HCT116 (cell line): ENCODE data around the gene GOSR1. TPM values are rescaled to one million over a fixed set of nuclear protein-coding genes. Genes with fewer than 3 reads are reported as not detected.

Experiments
- ATAC-seq: fragments of 200-7000 bp; cut with Tn5 transposase; 2 replicates; pipeline ENCODE4 v1.9.1; 2020; ENCODE audit warnings: mild to moderate bottlenecking, moderate library complexity
- BruUV-seq: library from RNA; stranded (reverse); fragments of 400-500 nt; replicated peaks from 2 replicates; lab custom pipeline; 2021; lab: Mats Ljungman, UMichigan
- CTCF ChIA-PET: fragments of 300-600 bp; sonication (Branson Sonifier 250); formaldehyde crosslinking; loops from one replicate; lab custom pipeline; 2021; ENCODE audit warnings: antibody characterized with exemption; lab: Charles Lee
- POLR2A ChIA-PET: fragments of 300-600, 350-600 bp; sonication (Branson Sonifier 250); formaldehyde crosslinking; loops from one replicate; lab custom pipeline; 2021; ENCODE audit warnings: antibody characterized with exemption; lab: Charles Lee
- RAD21 ChIA-PET, 2 experiments: fragments of 300-600 bp; sonication (Branson Sonifier 250); formaldehyde crosslinking; loops; one replicate each; lab custom pipeline; 2023; ENCODE audit warnings: low total read pairs in 2 of 2; ENCODE audit not compliant: uncharacterized antibody in 2 of 2, unreplicated experiment in 2 of 2, low non-redundant PET in 1 of 2; lab: Charles Lee
- DNase-seq: peaks from one replicate; pipeline ENCODE4 v3.0.0-alpha.2; 2010; ENCODE audit warnings: low read depth, low spot score
- H2AFZ ChIP-seq: fragments of 200-600 bp; shearing (Covaris generic), sonication (generic); 2 replicates; pipeline ENCODE4 v1.6.1; 2017; ENCODE audit warnings: low read depth, mixed run types, mixed read lengths, antibody characterized with exemption, low read length; ENCODE audit not compliant: poor library complexity, severe bottlenecking
- H3K27ac ChIP-seq: 2 replicates; pipeline ENCODE4 v1.5.1; 2012; ENCODE audit warnings: low read depth, low read length
- H3K27me3 ChIP-seq: fragments of 200-600 bp; sonication (generic); 2 replicates; pipeline ENCODE4 v1.6.1; 2016; ENCODE audit warnings: mixed run types, low read length, mixed read lengths; ENCODE audit not compliant: insufficient read depth
- H3K36me3 ChIP-seq, 2 experiments: fragments of 200-500 bp in 1 of 2; fragments of 200-600 bp in 1 of 2; sonication (Bioruptor generic) in 1 of 2; sonication (generic) in 1 of 2; 2 replicates each; pipeline versions ENCODE4 v1.5.1 to v1.6.1; 2014 to 2016; ENCODE audit warnings: low read length in 2 of 2, inconsistent platforms in 1 of 2, mixed read lengths in 1 of 2, mixed run types in 1 of 2; ENCODE audit not compliant: insufficient read depth in 2 of 2, control insufficient read depth in 1 of 2
- H3K4me1 ChIP-seq, 2 experiments: fragments of 200-600 bp in 1 of 2; sonication (generic) in 1 of 2; 2 replicates each; pipeline versions ENCODE4 v1.5.1 to v1.6.1; 2012 to 2017; ENCODE audit warnings: low read length in 2 of 2, inconsistent platforms in 1 of 2, mild to moderate bottlenecking in 1 of 2, mixed read lengths in 1 of 2, mixed run types in 1 of 2, moderate library complexity in 1 of 2; ENCODE audit not compliant: insufficient read depth in 2 of 2, control insufficient read depth in 1 of 2
- H3K4me2 ChIP-seq: fragments of 200-600 bp; sonication (generic); 2 replicates; pipeline ENCODE4 v1.6.1; 2017; ENCODE audit warnings: mixed run types, low read length, mixed read lengths
- H3K4me3 ChIP-seq, 2 experiments: fragments of 200-600 bp in 1 of 2; sonication (generic) in 1 of 2; replicated peaks in 1 of 2; 2 replicates each; pipeline ENCODE4 v1.5.1; 2011 to 2016; ENCODE audit warnings: low read length in 2 of 2, control low read depth in 1 of 2, low read depth in 1 of 2, mild to moderate bottlenecking in 1 of 2, mixed read lengths in 1 of 2, mixed run types in 1 of 2
- H3K79me2 ChIP-seq: fragments of 200-600 bp; sonication (generic); 2 replicates; pipeline ENCODE4 v1.6.1; 2017; ENCODE audit warnings: mild to moderate bottlenecking, mixed run types, low read length, moderate library complexity, mixed read lengths; ENCODE audit not compliant: insufficient read depth
- H3K9ac ChIP-seq: fragments of 200-600 bp; sonication (generic); 2 replicates; pipeline ENCODE4 v1.6.1; 2016; ENCODE audit warnings: low read length, mixed read lengths
- H3K9me2 ChIP-seq: fragments of 200-600 bp; sonication (generic), shearing (Covaris generic); 2 replicates; pipeline ENCODE4 v1.6.1; 2017; ENCODE audit warnings: mixed run types, mild to moderate bottlenecking, moderate library complexity; ENCODE audit not compliant: insufficient read depth
- H3K9me3 ChIP-seq, 2 experiments: fragments of 200-500 bp in 1 of 2; fragments of 200-600 bp in 1 of 2; sonication (Bioruptor generic) in 1 of 2; sonication (generic) in 1 of 2; 2 replicates each; pipeline ENCODE4 v1.6.1; 2014 to 2017; ENCODE audit warnings: low read length in 2 of 2, mixed read lengths in 2 of 2, inconsistent platforms in 1 of 2, low read depth in 1 of 2, mild to moderate bottlenecking in 1 of 2, mixed run types in 1 of 2, moderate library complexity in 1 of 2; ENCODE audit not compliant: control insufficient read depth in 1 of 2, insufficient read depth in 1 of 2
- H4K20me1 ChIP-seq: fragments of 200-600 bp; sonication (generic), shearing (Covaris generic); 2 replicates; pipeline ENCODE4 v1.6.1; 2017; ENCODE audit warnings: mixed run types, mild to moderate bottlenecking, moderate library complexity; ENCODE audit not compliant: insufficient read depth
- ATF3 ChIP-seq: IDR thresholded peaks from 2 replicates; pipeline ENCODE4 v1.6.1; 2012
- CBX3 ChIP-seq: IDR thresholded peaks from 2 replicates; pipeline ENCODE4 v1.6.1; 2012; ENCODE audit warnings: low read depth
- CEBPB ChIP-seq: IDR thresholded peaks from 2 replicates; pipeline ENCODE4 v1.6.1; 2012; ENCODE audit warnings: low read depth
- EGR1 ChIP-seq: IDR thresholded peaks from 2 replicates; pipeline ENCODE4 v1.6.1; 2012; ENCODE audit warnings: low read depth
- ELF1 ChIP-seq: IDR thresholded peaks from 2 replicates; pipeline ENCODE4 v1.6.1; 2012; ENCODE audit warnings: low read depth, borderline replicate concordance
- EZH2phosphoT487 ChIP-seq: fragments of 200-600 bp; IDR thresholded peaks from 2 replicates; pipeline ENCODE4 v1.6.1; 2018; ENCODE audit warnings: antibody characterized with exemption, borderline replicate concordance
- FOSL1 ChIP-seq: IDR thresholded peaks from 2 replicates; pipeline ENCODE4 v1.6.1; 2012; ENCODE audit warnings: low read depth
- JUND ChIP-seq: IDR thresholded peaks from 2 replicates; pipeline ENCODE4 v1.6.1; 2012
- MAX ChIP-seq: IDR thresholded peaks from 2 replicates; pipeline ENCODE4 v1.6.1; 2012
- POLR2AphosphoS5 ChIP-seq: IDR thresholded peaks from 2 replicates; pipeline ENCODE4 v1.6.1; 2011; ENCODE audit warnings: mild to moderate bottlenecking, low read depth, low read length, moderate library complexity
- RAD21 ChIP-seq: IDR thresholded peaks from 2 replicates; pipeline ENCODE4 v1.6.1; 2012; ENCODE audit warnings: low read depth, mild to moderate bottlenecking
- SIN3A ChIP-seq: IDR thresholded peaks from 2 replicates; pipeline ENCODE4 v1.6.1; 2012; ENCODE audit warnings: low read depth
- SP1 ChIP-seq: IDR thresholded peaks from 2 replicates; pipeline ENCODE4 v1.6.1; 2012; ENCODE audit warnings: low read depth
- SRF ChIP-seq: IDR thresholded peaks from 2 replicates; pipeline ENCODE4 v1.6.1; 2012; ENCODE audit warnings: low read depth
- TCF7L2 ChIP-seq: IDR thresholded peaks from 2 replicates; pipeline ENCODE4 v1.7.0; 2011; ENCODE audit warnings: borderline replicate concordance, inconsistent platforms; ENCODE audit not compliant: insufficient read depth, insufficient read length; ENCODE audit errors: extremely low read depth
- YY1 ChIP-seq: IDR thresholded peaks from 2 replicates; pipeline ENCODE4 v1.6.1; 2011; ENCODE audit warnings: low read length, low read depth, moderate library complexity, mild to moderate bottlenecking; ENCODE audit not compliant: insufficient replicate concordance; ENCODE audit errors: extremely low read depth
- ZBTB33 ChIP-seq: IDR thresholded peaks from 2 replicates; pipeline ENCODE4 v1.6.1; 2011; ENCODE audit warnings: mild to moderate bottlenecking, low read length, moderate library complexity; ENCODE audit not compliant: insufficient replicate concordance; ENCODE audit errors: extremely low read depth
- ZFX ChIP-seq: fragments of 450-650 bp; IDR thresholded peaks from 2 replicates; pipeline ENCODE4 v1.6.1; 2017
- intact Hi-C: fragments of 100-400 bp; cut with micrococcal nuclease; formaldehyde crosslinking; loops from 2 replicates; pipeline ENCODE4 v1.10.0; 2022
- total RNA-seq: library from RNA; stranded (reverse); gene quantifications from one replicate; pipeline ENCODE4 v1.2.1, GENCODE V29; 2021; ENCODE audit not compliant: unreplicated experiment
- TF ChIP-seq, protein P1 (sequence below), 3 experiments: fragments of 200-600 bp in 1 of 3; sonication (generic) in 1 of 3; IDR thresholded peaks in 2 of 3; conservative IDR thresholded peaks in 1 of 3; 2 replicates each; pipeline ENCODE4 v1.5.1; 2012 to 2017; ENCODE audit warnings: low read depth in 2 of 3, low read length in 2 of 3, antibody characterized with exemption in 1 of 3, borderline replicate concordance in 1 of 3, control low read depth in 1 of 3, mild to moderate bottlenecking in 1 of 3, mixed read lengths in 1 of 3, mixed run types in 1 of 3, moderate library complexity in 1 of 3; ENCODE audit not compliant: insufficient read depth in 1 of 3
- TF ChIP-seq, protein P2 (sequence below): IDR thresholded peaks from 2 replicates; pipeline ENCODE4 v1.6.1; 2012; ENCODE audit warnings: low read depth

Gene GOSR1
- total RNA-seq, 1 experiment from 2014 or later, result 48.8 TPM

GRCh38 chr17:30477774-30478115, 537 bp downstream of the GOSR1 start:
- no peak overlapping the region for H2AFZ ChIP-seq
- BruUV-seq, result no TSS peak

More at GRCh38 chr17:30477774-30478115, 537 bp downstream of the GOSR1 start:
- no peak for TF ChIP-seq EZH2phosphoT487
- TF ChIP-seq MAX, result no peak
- no peak for TF ChIP-seq SP1
- TF ChIP-seq RAD21, result no peak
- TF ChIP-seq CBX3, result no peak
- no peak for TF ChIP-seq ZBTB33
- TF ChIP-seq, protein P1, sequence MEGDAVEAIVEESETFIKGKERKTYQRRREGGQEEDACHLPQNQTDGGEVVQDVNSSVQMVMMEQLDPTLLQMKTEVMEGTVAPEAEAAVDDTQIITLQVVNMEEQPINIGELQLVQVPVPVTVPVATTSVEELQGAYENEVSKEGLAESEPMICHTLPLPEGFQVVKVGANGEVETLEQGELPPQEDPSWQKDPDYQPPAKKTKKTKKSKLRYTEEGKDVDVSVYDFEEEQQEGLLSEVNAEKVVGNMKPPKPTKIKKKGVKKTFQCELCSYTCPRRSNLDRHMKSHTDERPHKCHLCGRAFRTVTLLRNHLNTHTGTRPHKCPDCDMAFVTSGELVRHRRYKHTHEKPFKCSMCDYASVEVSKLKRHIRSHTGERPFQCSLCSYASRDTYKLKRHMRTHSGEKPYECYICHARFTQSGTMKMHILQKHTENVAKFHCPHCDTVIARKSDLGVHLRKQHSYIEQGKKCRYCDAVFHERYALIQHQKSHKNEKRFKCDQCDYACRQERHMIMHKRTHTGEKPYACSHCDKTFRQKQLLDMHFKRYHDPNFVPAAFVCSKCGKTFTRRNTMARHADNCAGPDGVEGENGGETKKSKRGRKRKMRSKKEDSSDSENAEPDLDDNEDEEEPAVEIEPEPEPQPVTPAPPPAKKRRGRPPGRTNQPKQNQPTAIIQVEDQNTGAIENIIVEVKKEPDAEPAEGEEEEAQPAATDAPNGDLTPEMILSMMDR (IDR thresholded peaks at IDR 0.05 in 2 of 3, conservative IDR thresholded peaks at IDR 0.05 in 1 of 3; ENCODE audit: borderline replicate concordance in 1 of 3, insufficient read depth in 1 of 3, low read depth in 2 of 3, low read length in 2 of 3), result no peak
- no peak for TF ChIP-seq YY1
- no peak for TF ChIP-seq EGR1
- TF ChIP-seq TCF7L2, result no peak
- TF ChIP-seq SRF, result no peak
- TF ChIP-seq JUND, result no peak
- no peak for TF ChIP-seq ATF3
- no peak for TF ChIP-seq ZFX
- TF ChIP-seq, protein P2, sequence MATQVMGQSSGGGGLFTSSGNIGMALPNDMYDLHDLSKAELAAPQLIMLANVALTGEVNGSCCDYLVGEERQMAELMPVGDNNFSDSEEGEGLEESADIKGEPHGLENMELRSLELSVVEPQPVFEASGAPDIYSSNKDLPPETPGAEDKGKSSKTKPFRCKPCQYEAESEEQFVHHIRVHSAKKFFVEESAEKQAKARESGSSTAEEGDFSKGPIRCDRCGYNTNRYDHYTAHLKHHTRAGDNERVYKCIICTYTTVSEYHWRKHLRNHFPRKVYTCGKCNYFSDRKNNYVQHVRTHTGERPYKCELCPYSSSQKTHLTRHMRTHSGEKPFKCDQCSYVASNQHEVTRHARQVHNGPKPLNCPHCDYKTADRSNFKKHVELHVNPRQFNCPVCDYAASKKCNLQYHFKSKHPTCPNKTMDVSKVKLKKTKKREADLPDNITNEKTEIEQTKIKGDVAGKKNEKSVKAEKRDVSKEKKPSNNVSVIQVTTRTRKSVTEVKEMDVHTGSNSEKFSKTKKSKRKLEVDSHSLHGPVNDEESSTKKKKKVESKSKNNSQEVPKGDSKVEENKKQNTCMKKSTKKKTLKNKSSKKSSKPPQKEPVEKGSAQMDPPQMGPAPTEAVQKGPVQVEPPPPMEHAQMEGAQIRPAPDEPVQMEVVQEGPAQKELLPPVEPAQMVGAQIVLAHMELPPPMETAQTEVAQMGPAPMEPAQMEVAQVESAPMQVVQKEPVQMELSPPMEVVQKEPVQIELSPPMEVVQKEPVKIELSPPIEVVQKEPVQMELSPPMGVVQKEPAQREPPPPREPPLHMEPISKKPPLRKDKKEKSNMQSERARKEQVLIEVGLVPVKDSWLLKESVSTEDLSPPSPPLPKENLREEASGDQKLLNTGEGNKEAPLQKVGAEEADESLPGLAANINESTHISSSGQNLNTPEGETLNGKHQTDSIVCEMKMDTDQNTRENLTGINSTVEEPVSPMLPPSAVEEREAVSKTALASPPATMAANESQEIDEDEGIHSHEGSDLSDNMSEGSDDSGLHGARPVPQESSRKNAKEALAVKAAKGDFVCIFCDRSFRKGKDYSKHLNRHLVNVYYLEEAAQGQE, result no peak
- no peak for TF ChIP-seq CEBPB
- TF ChIP-seq FOSL1, result no peak
- no peak for TF ChIP-seq POLR2AphosphoS5
- no peak for TF ChIP-seq SIN3A
- no peak for TF ChIP-seq ELF1
- no peaks in the 10 kb centered on the region for H3K9me2 ChIP-seq
- ATAC-seq, result peak; percentile 12
- H3K36me3 ChIP-seq, result peaks cover 4 to 13% of the 10 kb centered on the region in 2 experiments
- H3K79me2 ChIP-seq, result peaks cover 47% of the 10 kb centered on the region
- H3K9me3 ChIP-seq, result no peaks in the 10 kb centered on the region
- no peak for DNase-seq
- ChIA-PET POLR2A (no interaction called here), RAD21 (no interaction called here), CTCF (interaction anchor here (1.0 to 1.9 kb wide), 3 partner anchors 11 to 347 kb away, joined by 3 to 7 read pairs (median 7); partner anchors contain the start of gene CRLF3)
- H3K4me3 ChIP-seq, result peak overlapping the region; percentile 81 to 87
- peaks cover 0 to 12% of the 10 kb centered on the region in 2 experiments; a peak in 3 of 4 replicates for H3K4me1 ChIP-seq
- H3K27me3 ChIP-seq, result no peaks in the 10 kb centered on the region
- peaks cover 3% of the 10 kb centered on the region; the same call in 1 of the 2 replicates for H4K20me1 ChIP-seq
- peak overlapping the region; percentile 83 for H3K4me2 ChIP-seq
- H3K9ac ChIP-seq, result peak overlapping the region; percentile 95
- peak overlapping the region; percentile 78 for H3K27ac ChIP-seq
- intact Hi-C loops, result loop anchor here (2.0 to 5.0 kb wide), 2 partner anchors 77 to 240 kb away; no protein-coding TSS in a partner anchor
